Midbrain (tissue), 1 donor: ENCODE data around the gene SDK1.
"Not testable (repeated sequence)": the region's sequence is repeated elsewhere in the genome, so short reads cannot be mapped to it uniquely, and the experiment has no call there.

Experiments used
- DNase-seq: peaks from one replicate; lab custom pipeline; 2025; lab: John Stamatoyannopoulos, UW

SDK1 gene

DNA sequence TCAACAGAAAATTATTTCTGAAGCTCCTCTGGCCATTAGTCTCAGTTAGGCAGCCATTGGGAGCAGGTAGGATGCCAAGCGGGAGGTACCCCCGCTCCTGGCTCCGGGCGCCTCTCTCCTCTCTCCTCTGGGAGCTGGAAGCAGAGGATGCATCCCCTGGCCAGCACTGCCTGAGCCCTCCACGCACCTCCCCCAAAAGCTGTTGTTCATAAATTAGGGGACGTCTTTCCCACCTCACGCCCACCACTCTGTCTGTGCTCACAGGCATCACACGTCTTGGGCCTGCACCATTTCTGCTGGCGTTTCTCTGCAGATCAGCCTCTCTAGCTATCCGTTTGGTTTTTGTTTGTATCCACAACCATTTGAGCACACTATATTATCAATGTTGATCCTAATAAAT lies 772.0 kb downstream of the SDK1 start:
- no peak for DNase-seq

GRCh38 chr7:4073750-4074149 lies 772.7 kb downstream of the SDK1 start:
- DNase-seq, result no peak

- DNase-seq, result no peak
Observed at GRCh38 chr7:4074407-4074806, 773.4 kb downstream of the SDK1 start.

- no peak for DNase-seq
Observed at GRCh38 chr7:4074994-4075393, 773.9 kb downstream of the SDK1 start.

GRCh38 chr7:4076701-4077294 lies 775.7 kb downstream of the SDK1 start:
- DNase-seq, result no peak

- no peak for DNase-seq
Observed at GRCh38 chr7:4077980-4078379, 776.9 kb downstream of the SDK1 start.

- DNase-seq, result no peak
Observed at GRCh38 chr7:4078580-4078979, 777.5 kb downstream of the SDK1 start.

GRCh38 chr7:4079366-4079765 lies 778.3 kb downstream of the SDK1 start:
- DNase-seq, result no peak

DNA sequence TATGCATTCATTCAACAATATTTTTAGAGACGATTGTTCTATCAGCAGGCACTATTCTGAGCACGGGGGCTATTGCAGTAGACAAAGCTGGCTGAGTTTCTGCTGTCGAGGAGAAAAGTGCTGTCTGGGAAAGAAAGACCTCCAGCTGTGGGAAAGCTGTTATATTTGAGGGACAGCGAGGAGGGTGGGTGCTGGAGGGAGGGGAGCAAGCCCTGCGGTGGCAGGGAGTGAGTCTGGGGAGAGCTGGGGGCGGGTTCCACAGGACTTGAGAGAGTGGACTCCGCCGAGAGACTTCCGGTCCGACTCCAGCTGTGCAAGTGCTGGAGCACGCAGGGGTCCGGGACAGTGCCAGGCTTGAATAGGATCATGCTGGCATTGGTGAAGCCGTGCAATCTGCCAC lies 778.9 kb downstream of the SDK1 start:
- DNase-seq, result no peak

DNA sequence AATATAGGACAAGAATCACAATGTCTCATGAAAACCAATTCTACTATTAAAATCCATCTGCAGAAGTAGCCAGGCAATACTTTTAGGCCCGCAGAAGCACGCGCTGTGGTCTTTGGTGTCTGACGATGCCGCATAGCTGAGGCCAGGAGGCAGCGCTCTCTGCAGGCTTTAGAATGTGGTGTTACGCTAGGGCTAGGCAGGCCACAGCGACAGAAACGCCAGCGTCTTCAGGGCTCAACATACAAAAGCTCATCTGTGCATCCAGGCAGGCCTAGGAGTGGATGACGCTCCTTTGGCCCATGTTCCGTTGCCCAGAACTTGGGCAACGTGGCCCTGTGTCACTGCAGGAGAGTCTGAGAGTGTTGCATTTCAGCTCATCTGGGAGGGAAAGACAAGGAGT lies 779.9 kb downstream of the SDK1 start:
- DNase-seq, result no peak

GRCh38 chr7:4083513-4083912 lies 782.5 kb downstream of the SDK1 start:
- no peak for DNase-seq

DNA sequence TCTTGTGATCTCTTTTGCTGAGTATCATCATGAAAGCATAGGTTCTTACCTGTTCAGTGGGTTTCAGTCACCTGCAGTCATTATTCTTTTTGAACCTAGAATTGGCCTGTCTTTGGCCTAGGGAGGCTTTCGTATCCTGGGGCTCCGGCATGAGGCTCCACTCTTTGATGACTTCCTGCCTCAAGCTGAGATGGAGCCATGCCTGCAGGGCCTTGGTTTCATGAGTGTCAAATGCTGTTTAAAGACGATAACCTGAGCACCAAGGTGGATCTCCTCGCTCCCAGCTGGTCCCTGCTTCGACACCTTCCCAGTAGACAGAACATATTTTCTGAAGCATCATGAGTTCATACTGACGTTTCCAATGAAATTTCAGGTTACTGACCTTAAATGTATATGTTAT lies 783.2 kb downstream of the SDK1 start:
- DNase-seq, result no peak

- no peak for DNase-seq
Observed at GRCh38 chr7:4085937-4086691, 785.1 kb downstream of the SDK1 start.

GRCh38 chr7:4086723-4087122 lies 785.7 kb downstream of the SDK1 start:
- no peak for DNase-seq

DNA sequence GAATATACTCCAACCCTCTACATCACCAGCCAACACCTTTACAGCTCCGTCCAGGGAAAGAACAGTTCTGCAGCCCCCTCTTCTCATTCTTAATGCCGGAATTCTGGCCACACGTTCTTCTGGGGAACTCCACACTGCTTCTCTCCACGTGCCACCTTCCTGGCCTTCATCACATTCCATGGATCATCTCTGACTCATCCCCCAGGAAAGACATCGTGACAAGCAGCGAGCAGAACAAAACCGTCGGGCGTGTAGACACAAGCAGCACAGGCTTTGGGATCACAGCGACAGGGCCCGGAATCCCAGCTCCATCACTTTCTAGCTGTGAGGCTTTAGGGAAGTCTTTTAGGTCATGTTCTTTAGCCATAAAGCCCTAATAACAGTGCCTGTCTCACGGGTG lies 790.7 kb downstream of the SDK1 start:
- no peak for DNase-seq

- DNase-seq, result no peak
Observed at GRCh38 chr7:4093035-4093434, 792.0 kb downstream of the SDK1 start.

DNA sequence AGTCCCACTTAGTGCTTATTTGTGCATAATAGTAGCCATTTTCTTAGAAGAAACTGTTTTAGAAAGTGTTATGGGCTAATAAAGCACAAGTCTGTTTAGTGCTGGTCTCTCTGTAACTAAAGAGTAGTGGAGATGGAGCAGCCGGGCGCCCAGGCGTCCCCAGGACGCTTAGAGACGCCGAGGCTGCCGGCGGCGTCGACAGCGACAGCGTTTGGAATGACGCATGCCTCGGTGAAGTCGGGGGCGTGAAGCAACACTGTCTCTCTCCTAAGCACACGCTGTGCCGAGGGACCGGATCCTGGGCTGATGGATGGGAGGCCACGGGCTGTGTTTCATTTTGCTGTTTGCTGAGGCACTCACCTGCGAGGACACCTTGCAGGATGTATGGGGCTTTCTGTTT lies 792.4 kb downstream of the SDK1 start:
- no peak for DNase-seq

- DNase-seq, result not testable (repeated sequence)
Observed at GRCh38 chr7:4094158-4094557, 793.1 kb downstream of the SDK1 start.

DNA sequence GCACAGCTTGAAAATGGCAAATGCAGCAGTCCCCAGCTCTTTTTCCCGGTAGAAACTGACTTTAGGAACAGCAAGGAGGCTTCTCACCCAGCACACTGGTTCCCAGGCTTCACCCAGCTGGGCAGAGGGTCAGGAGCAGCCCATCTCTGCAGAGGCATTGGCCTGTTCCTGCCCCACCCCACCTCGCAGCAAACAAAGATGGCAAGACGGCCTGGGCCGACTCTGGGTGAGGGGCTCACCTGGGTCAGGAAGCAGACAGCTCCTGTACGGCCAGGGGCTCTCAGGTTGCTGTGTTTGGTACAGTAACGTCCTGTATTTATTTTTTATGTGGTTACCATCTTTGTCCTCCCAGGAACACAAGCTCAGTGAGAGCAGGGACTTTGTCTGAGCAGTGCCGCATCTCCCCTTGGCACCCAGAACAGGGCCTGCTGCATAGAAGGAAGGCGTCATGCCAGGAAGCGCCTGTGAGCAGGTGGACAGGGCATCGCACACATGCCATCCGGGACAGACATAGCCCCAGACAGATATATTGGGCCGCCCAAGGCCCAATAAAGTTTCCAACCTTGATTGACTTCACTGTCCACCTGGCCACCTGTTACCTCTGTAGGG lies 796.1 kb downstream of the SDK1 start:
- no peak for DNase-seq

GRCh38 chr7:4098169-4098568 lies 797.1 kb downstream of the SDK1 start:
- no peak for DNase-seq

DNA sequence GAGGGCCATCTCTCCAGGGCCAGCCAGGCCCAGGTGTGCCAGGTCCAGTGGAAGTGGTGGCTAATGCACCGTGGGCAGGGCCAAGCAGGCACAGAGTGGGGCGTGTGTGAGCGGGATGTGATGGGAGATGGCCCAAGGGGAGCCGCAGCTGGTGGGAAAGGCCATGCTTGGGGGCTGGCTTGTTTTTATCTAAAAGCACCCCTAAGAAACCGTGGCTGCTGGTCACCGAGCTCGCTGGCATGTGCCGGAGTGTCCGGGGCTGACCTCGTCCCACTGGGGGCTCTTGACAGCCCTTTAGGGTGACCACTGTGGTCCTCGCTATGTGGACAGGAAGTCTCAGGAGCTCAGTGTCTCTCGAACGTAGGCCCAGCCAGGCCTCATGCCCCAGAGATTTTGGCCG lies 798.6 kb downstream of the SDK1 start:
- no peak for DNase-seq

GRCh38 chr7:4100148-4100547 lies 799.1 kb downstream of the SDK1 start:
- no peak for DNase-seq

DNA sequence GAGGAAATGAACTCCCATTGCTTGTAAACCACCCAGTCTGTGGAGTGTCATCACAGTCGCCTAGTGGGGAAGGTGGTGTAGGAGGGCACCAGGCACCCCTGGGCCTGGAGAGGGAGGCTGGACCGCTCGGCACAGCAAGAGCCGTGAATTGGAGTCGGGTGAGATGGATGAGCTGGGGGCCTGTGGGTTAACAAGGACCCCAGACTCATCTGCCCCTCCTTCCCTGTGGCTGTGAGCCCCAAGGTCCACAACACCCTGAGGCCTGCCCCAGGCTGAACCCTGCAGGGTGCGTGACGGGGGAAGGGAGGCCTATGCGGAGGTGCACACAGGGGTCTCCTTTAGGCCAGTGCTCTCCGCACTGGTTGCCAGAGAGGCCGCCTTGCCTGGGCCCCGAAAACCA lies 799.6 kb downstream of the SDK1 start:
- no peak for DNase-seq
